Thoracic aorta (tissue), 2 donors: ENCODE results near the gene SLC5A5. TPM values are rescaled to one million over a fixed set of nuclear protein-coding genes. Genes with fewer than 3 reads are reported as not detected.
"Not testable (repeated sequence)": the region's sequence is repeated elsewhere in the genome, so short reads cannot be mapped to it uniquely, and the experiment has no call there.

Experiments used
- ATAC-seq: fragments of 150-250 bp; one replicate; pipeline ENCODE4 v1.8.0; 2017; ENCODE audit warnings: low read depth; ENCODE audit not compliant: insufficient number of reproducible peaks, low FRiP score
- DNase-seq: peaks from one replicate; pipeline ENCODE4 v3.0.0-alpha.2; 2020; ENCODE audit warnings: low spot score
- H3K27ac ChIP-seq, 2 donors: fragments of 200-600 bp; sonication (generic); 1 replicate in 1 of 2; 2 replicates in 1 of 2; pipeline ENCODE4 v1.5.1; 2016; ENCODE audit warnings: mild to moderate bottlenecking in 2 of 2, moderate library complexity in 2 of 2
- H3K27me3 ChIP-seq: fragments of 200-600 bp; sonication (generic); replicated peaks from 2 replicates; pipeline ENCODE4 v1.6.0; 2016; ENCODE audit warnings: mild to moderate bottlenecking; ENCODE audit not compliant: insufficient read depth
- H3K36me3 ChIP-seq: fragments of 200-600 bp; sonication (generic); one replicate; pipeline ENCODE4 v1.5.1; 2016
- H3K4me1 ChIP-seq, 2 donors: fragments of 200-600 bp; sonication (generic); 1 replicate in 1 of 2; 2 replicates in 1 of 2; pipeline versions ENCODE4 v1.5.1 to v1.6.0; 2016; ENCODE audit warnings: low read depth in 2 of 2, mild to moderate bottlenecking in 1 of 2; ENCODE audit not compliant: control insufficient read depth in 1 of 2
- H3K4me3 ChIP-seq: fragments of 200-600 bp; sonication (generic); 2 replicates; pipeline ENCODE4 v1.5.1; 2016; ENCODE audit warnings: mild to moderate bottlenecking
- H3K9me3 ChIP-seq: fragments of 200-600 bp; sonication (generic); 2 replicates; pipeline ENCODE4 v1.5.1; 2016
- CTCF ChIP-seq: fragments of 200-600 bp; sonication (generic); IDR thresholded peaks from one replicate; pipeline ENCODE4 v1.5.1; 2019; ENCODE audit warnings: antibody characterized with exemption
- total RNA-seq, 2 donors: library from RNA; depleted of rRNA; stranded (reverse); fragments of >200 nt; gene quantifications; one replicate each; pipeline versions ENCODE4 v1.1.0 to v1.2.3, GENCODE V29; 2016

Gene SLC5A5
- total RNA-seq, 2 donors from 2014 or later: not detected

- no peak for ATAC-seq
- no peak for DNase-seq
- H3K9me3 ChIP-seq: no peaks in the 10 kb centered on the region
- H3K27me3 ChIP-seq: no peaks in the 10 kb centered on the region
- H3K36me3 ChIP-seq: no peaks in the 10 kb centered on the region
- H3K27ac ChIP-seq: no peak overlapping the region
- no peak for TF ChIP-seq CTCF
- no peak overlapping the region for H3K4me3 ChIP-seq
- H3K4me1 ChIP-seq: no peaks in the 10 kb centered on the region
These were observed 12.1 kb downstream of the SLC5A5 start for GRCh38 chr19:17883627-17884410.

- ATAC-seq (no peak), DNase-seq (no peak)
- no peak for TF ChIP-seq CTCF
- no peaks in the 10 kb centered on the region for H3K9me3 ChIP-seq
- no peaks in the 10 kb centered on the region for H3K27me3 ChIP-seq
- no peak overlapping the region for H3K27ac ChIP-seq
- no peak overlapping the region for H3K4me3 ChIP-seq
- H3K4me1 ChIP-seq: no peaks in the 10 kb centered on the region
- H3K36me3 ChIP-seq: no peaks in the 10 kb centered on the region
These were observed 14.8 kb downstream of the SLC5A5 start for GRCh38 chr19:17886515-17886914.

- H3K4me3 ChIP-seq, H3K27me3 ChIP-seq, H3K36me3 ChIP-seq, DNase-seq, ATAC-seq, H3K4me1 ChIP-seq, H3K9me3 ChIP-seq, H3K27ac ChIP-seq: not testable (repeated sequence)
These were observed 15.5 kb downstream of the SLC5A5 start for GRCh38 chr19:17887221-17887620.

GRCh38 chr19:17888260-17888659 is 16.5 kb downstream of the SLC5A5 start:
- H3K4me1 ChIP-seq: no peaks in the 10 kb centered on the region
- DNase-seq: no peak
- no peaks in the 10 kb centered on the region for H3K27me3 ChIP-seq
- no peaks in the 10 kb centered on the region for H3K36me3 ChIP-seq
- no peaks in the 10 kb centered on the region for H3K9me3 ChIP-seq
- no peak overlapping the region for H3K4me3 ChIP-seq
- no peak overlapping the region for H3K27ac ChIP-seq
- no peak for TF ChIP-seq CTCF
- ATAC-seq: no peak

GRCh38 chr19:17889609-17890214 is 18.0 kb downstream of the SLC5A5 start:
- no peak overlapping the region for H3K27ac ChIP-seq
- ATAC-seq (no peak), DNase-seq (no peak)
- no peak overlapping the region for H3K4me3 ChIP-seq
- TF ChIP-seq CTCF: no peak
- no peaks in the 10 kb centered on the region for H3K27me3 ChIP-seq
- no peaks in the 10 kb centered on the region for H3K4me1 ChIP-seq
- H3K9me3 ChIP-seq: no peaks in the 10 kb centered on the region
- no peaks in the 10 kb centered on the region for H3K36me3 ChIP-seq
